Measurements from ENCODE around the gene PCDH20. TPM values are rescaled to one million over a fixed set of nuclear protein-coding genes. Genes with fewer than 3 reads are reported as not detected.
"Not testable (repeated sequence)": the region's sequence is repeated elsewhere in the genome, so short reads cannot be mapped to it uniquely, and the experiment has no call there.

The PCDH20 gene
- total RNA-seq, 3 donors from 2014 or later: 0.29 to 0.98 (median 0.64) TPM

- intact Hi-C loops (cut with DNase I; ENCODE audit: low total_unique reads): no loop called here
Observed at GRCh38 chr13:61391426-61391825, 24.2 kb downstream of the PCDH20 start.

DNA sequence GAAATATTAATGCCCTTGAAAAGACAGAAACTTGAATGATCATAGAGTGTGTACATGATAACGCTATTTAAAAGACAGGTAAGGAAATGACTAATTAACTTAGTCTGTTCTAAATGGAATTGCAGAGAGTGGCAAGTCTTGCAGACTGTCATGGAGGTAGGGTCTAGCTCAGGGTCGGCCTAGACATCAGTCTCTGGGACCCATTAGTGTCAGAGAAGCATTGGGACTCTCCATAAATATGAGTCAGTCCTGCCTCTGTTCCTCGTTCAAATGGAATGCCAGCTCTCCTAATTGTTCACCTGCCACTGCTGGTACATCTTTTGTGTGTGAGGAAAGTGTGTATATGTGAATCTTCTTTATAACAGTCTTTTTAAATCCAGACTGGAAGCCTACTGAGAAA, 28.0 kb downstream of the PCDH20 start:
- Histone ChIP-seq H3K36me3 (no peaks in the 10 kb centered on the region), H3K4me3 (no peak overlapping the region), H3K27ac (no peak overlapping the region), H3K9me3 (no peaks in the 10 kb centered on the region), H3K27me3 (no peaks in the 10 kb centered on the region), H3K4me1 (no peaks in the 10 kb centered on the region)
- TF ChIP-seq, protein P1, sequence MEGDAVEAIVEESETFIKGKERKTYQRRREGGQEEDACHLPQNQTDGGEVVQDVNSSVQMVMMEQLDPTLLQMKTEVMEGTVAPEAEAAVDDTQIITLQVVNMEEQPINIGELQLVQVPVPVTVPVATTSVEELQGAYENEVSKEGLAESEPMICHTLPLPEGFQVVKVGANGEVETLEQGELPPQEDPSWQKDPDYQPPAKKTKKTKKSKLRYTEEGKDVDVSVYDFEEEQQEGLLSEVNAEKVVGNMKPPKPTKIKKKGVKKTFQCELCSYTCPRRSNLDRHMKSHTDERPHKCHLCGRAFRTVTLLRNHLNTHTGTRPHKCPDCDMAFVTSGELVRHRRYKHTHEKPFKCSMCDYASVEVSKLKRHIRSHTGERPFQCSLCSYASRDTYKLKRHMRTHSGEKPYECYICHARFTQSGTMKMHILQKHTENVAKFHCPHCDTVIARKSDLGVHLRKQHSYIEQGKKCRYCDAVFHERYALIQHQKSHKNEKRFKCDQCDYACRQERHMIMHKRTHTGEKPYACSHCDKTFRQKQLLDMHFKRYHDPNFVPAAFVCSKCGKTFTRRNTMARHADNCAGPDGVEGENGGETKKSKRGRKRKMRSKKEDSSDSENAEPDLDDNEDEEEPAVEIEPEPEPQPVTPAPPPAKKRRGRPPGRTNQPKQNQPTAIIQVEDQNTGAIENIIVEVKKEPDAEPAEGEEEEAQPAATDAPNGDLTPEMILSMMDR (IDR thresholded peaks at IDR 0.05): no peak
- no peak for TF ChIP-seq POLR2A (IDR thresholded peaks at IDR 0.05)
- no peak for TF ChIP-seq POLR2AphosphoS5 (IDR thresholded peaks at IDR 0.05)
- no peak for DNase-seq (ENCODE audit: low spot score in 2 of 2)
- intact Hi-C loops (cut with DNase I; ENCODE audit: low total_unique reads): no loop called here

More at GRCh38 chr13:61391426-61391825, 24.2 kb downstream of the PCDH20 start:
- Histone ChIP-seq H3K27ac (no peak overlapping the region), H3K27me3 (no peaks in the 10 kb centered on the region), H3K9me3 (no peaks in the 10 kb centered on the region), H3K36me3 (no peaks in the 10 kb centered on the region), H3K4me1 (no peaks in the 10 kb centered on the region), H3K4me3 (no peak overlapping the region)
- TF ChIP-seq POLR2A (IDR thresholded peaks at IDR 0.05) (no peak), POLR2AphosphoS5 (IDR thresholded peaks at IDR 0.05) (no peak)
- TF ChIP-seq, protein P1 (IDR thresholded peaks at IDR 0.05): no peak
- DNase-seq (ENCODE audit: low spot score in 2 of 2): no peak

DNA sequence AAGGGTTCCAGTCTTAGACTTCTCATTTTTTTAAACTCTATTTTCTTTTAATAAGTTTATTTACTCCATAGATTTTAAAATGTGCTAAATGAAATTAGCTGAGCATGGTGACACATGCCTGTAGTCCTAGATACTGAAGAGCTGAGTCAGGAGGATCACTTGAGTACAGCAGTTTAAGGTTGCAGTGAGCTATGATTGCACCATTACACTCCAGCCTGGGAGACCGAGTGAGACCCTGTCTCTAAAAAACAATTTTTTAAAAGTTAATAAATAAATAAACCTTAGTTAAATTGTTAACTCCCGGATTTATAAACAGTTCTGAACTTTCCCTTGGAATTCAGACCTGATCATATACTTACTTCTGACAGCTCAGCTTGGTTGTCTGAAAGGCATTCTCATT, 32.5 kb downstream of the PCDH20 start:
- H3K36me3 ChIP-seq: no peaks in the 10 kb centered on the region
- H3K27me3 ChIP-seq: no peaks in the 10 kb centered on the region
- DNase-seq (ENCODE audit: low spot score in 2 of 2): no peak
- intact Hi-C loops (cut with DNase I; ENCODE audit: low total_unique reads): no loop called here
- no peaks in the 10 kb centered on the region for H3K9me3 ChIP-seq
- H3K27ac ChIP-seq: no peak overlapping the region
- TF ChIP-seq, protein P1 (IDR thresholded peaks at IDR 0.05): no peak
- no peak for TF ChIP-seq POLR2AphosphoS5 (IDR thresholded peaks at IDR 0.05)
- TF ChIP-seq POLR2A (IDR thresholded peaks at IDR 0.05): no peak
- no peak overlapping the region for H3K4me3 ChIP-seq
- H3K4me1 ChIP-seq: no peaks in the 10 kb centered on the region

DNA sequence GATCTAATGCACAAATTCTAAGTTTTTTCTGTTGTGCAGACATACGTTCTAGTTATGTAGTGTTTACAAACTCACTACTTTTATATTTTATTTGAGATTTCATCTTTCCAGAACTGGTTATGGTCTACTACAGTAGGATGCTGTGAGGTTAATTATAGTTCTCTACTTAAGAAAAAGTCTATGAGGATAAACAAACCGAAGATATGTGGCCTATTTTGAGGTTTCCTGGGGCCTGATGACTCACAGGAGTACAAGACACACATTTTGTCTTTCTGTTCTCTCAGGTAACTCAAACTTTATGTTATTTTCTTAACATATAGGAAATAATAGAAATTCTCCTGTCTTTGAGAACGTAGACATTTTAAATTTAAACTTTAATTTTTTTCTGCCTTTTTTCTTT, 45.1 kb downstream of the PCDH20 start:
- no peaks in the 10 kb centered on the region for H3K36me3 ChIP-seq
- no peak for TF ChIP-seq POLR2AphosphoS5 (IDR thresholded peaks at IDR 0.05)
- no peak for TF ChIP-seq POLR2A (IDR thresholded peaks at IDR 0.05)
- TF ChIP-seq, protein P1 (IDR thresholded peaks at IDR 0.05): no peak
- H3K4me1 ChIP-seq: no peaks in the 10 kb centered on the region
- intact Hi-C loops (cut with DNase I; ENCODE audit: low total_unique reads): no loop called here
- DNase-seq (ENCODE audit: low spot score in 2 of 2): no peak
- peaks cover 0 to 14% of the 10 kb centered on the region in 2 donors for H3K9me3 ChIP-seq
- H3K4me3 ChIP-seq: no peak overlapping the region
- H3K27ac ChIP-seq: no peak overlapping the region
- no peaks in the 10 kb centered on the region for H3K27me3 ChIP-seq

DNA sequence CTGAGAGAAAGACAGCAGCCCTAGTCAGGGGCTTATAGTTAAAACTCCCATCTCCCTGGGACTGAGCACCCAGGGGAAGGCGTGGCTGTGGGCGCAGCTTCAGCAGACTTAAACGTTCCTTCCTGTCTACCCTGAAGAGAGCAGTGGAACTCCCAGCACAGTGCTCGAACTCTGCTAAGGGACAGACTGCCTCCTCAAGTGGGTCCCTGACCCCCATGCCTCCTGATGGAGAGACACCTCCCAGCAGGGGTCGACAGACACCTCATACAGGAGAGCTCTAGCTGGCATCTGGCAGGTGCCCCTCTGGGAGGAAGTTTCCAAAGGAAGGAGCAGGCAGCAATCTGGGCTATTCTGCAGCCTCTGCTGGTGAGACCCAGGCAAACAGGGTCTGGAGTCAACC, 51.0 kb downstream of the PCDH20 start:
- H3K9me3 ChIP-seq: peaks cover 0 to 19% of the 10 kb centered on the region in 2 donors
- H3K27me3 ChIP-seq; intact Hi-C loops (cut with DNase I; ENCODE audit: low total_unique reads); H3K27ac ChIP-seq; H3K4me1 ChIP-seq; H3K4me3 ChIP-seq; H3K36me3 ChIP-seq; DNase-seq (ENCODE audit: low spot score in 2 of 2): not testable (repeated sequence)

DNA sequence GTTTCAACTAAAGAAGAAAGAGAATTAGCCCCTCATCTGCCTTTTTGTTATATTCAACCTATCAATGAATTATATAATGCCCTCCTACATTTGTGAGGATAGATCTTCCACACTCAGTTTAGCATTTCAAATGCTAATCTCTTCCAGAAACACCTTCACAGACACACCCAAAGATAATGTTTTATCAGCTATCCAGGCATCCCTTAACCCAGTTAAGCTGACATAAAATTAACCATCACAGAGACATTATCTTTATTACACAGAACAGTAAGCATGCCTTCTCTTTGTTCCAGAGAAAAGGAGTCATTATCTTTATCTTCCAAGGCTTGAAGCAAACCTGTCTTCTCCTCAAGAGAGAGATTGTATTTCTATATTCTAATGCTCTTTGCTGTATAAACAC, 53.1 kb downstream of the PCDH20 start:
- TF ChIP-seq, protein P1 (IDR thresholded peaks at IDR 0.05): no peak
- TF ChIP-seq POLR2AphosphoS5 (IDR thresholded peaks at IDR 0.05): no peak
- TF ChIP-seq POLR2A (IDR thresholded peaks at IDR 0.05): no peak

More for the DNA sequence above, 53.1 kb downstream of the PCDH20 start:
- Histone ChIP-seq H3K9me3 (peaks cover 0 to 10% of the 10 kb centered on the region in 2 donors), H3K4me1 (no peaks in the 10 kb centered on the region), H3K36me3 (no peaks in the 10 kb centered on the region), H3K27ac (no peak overlapping the region), H3K27me3 (no peaks in the 10 kb centered on the region), H3K4me3 (no peak overlapping the region)
- intact Hi-C loops (cut with DNase I; ENCODE audit: low total_unique reads): no loop called here
- DNase-seq (ENCODE audit: low spot score in 2 of 2): no peak

All from breast epithelium (tissue), 4 donors.